K562 (cell line): Measurements from ENCODE around the gene EEF1A2. TPM values are rescaled to one million over a fixed set of nuclear protein-coding genes. Genes with fewer than 3 reads are reported as not detected.

Source experiments
- ARID2 ChIP-seq: fragments of 450-650 bp; IDR thresholded peaks from 2 replicates; pipeline ENCODE4 v1.6.1; 2017; ENCODE audit warnings: antibody characterized with exemption, mild to moderate bottlenecking
- ATF7 ChIP-seq: fragments of 450-650 bp; IDR thresholded peaks from 2 replicates; pipeline ENCODE4 v1.7.1; 2014; ENCODE audit warnings: mild to moderate bottlenecking, moderate library complexity
- CREB1 ChIP-seq, 2 experiments: sonication (generic) in 1 of 2; formaldehyde crosslinking in 1 of 2; IDR thresholded peaks; 2 replicates each; pipeline versions ENCODE4 v1.6.1 to v1.8.0; 2012 to 2022; ENCODE audit warnings: inconsistent platforms in 1 of 2, mild to moderate bottlenecking in 1 of 2, missing genetic modification reagents in 1 of 2, moderate library complexity in 1 of 2
- NR4A1 ChIP-seq, 2 experiments: fragments of 250-450 bp in 1 of 2; fragments of 450-650 bp in 1 of 2; sonication (Bioruptor Pico) in 1 of 2; IDR thresholded peaks; 2 replicates each; pipeline versions ENCODE4 v1.4.0 to v1.6.1; 2016 to 2020; ENCODE audit warnings: mild to moderate bottlenecking in 2 of 2, missing compliant biosample characterization in 1 of 2, missing genetic modification characterization in 1 of 2, moderate library complexity in 1 of 2
- SMARCA4 ChIP-seq: fragments of 450-650 bp; IDR thresholded peaks from 2 replicates; pipeline ENCODE4 v1.6.1; 2016
- SOX6 ChIP-seq: fragments of 450-650 bp; IDR thresholded peaks from 2 replicates; pipeline ENCODE4 v1.6.1; 2014; ENCODE audit warnings: mild to moderate bottlenecking
- TCFL5 ChIP-seq: fragments of 250-450 bp; sonication (Bioruptor Pico); conservative IDR thresholded peaks from 2 replicates; pipeline ENCODE4 v1.6.1; 2021; ENCODE audit warnings: mild to moderate bottlenecking, moderate library complexity, matching md5 sums
- ZNF134 ChIP-seq: fragments of 250-450 bp; sonication (Bioruptor Pico); conservative IDR thresholded peaks from 2 replicates; pipeline ENCODE4 v1.4.0; 2020
- ZNF232 ChIP-seq: sonication (generic); formaldehyde crosslinking; IDR thresholded peaks from 2 replicates; pipeline ENCODE4 v1.8.0; 2022; ENCODE audit warnings: mild to moderate bottlenecking, missing genetic modification reagents
- ZNF41 ChIP-seq: fragments of 250-450 bp; sonication (Bioruptor Pico); conservative IDR thresholded peaks from 2 replicates; pipeline ENCODE4 v1.4.0; 2020; ENCODE audit warnings: mild to moderate bottlenecking
- polyA plus RNA-seq, 8 experiments: library from polyadenylated mRNA; depleted of rRNA in 4 of 8; stranded (reverse) in 5 of 8; unstranded in 3 of 8; fragments of >200 nt; fragmentation: Nextera tagmentation in 2 of 8; fragmentation: Illumina TruSeq in 1 of 8; extraction: Ambion mirVana in 2 of 8; extraction: Trizol in 1 of 8; gene quantifications; 2 replicates each; pipeline versions ENCODE4 v1.2.1 to v1.2.3, GENCODE V29; 2011 to 2014; ENCODE audit warnings: inconsistent platforms in 1 of 8, missing spikeins in 1 of 8
- total RNA-seq, 7 experiments: library from RNA; depleted of rRNA in 6 of 7; stranded (reverse); fragments of >200 nt in 6 of 7; fragmentation: Illumina TruSeq in 2 of 7; extraction: Trizol in 2 of 7; gene quantifications; 2 replicates each; pipeline versions ENCODE4 v1.2.1 to v1.2.3, GENCODE V29; 2011 to 2021; ENCODE audit warnings: low replicate concordance in 1 of 7
- TF ChIP-seq, protein P1 (sequence below), 2 experiments: fragments of 450-650 bp; IDR thresholded peaks; 2 replicates each; pipeline ENCODE4 v1.6.1; 2018; ENCODE audit warnings: mild to moderate bottlenecking in 2 of 2, low read depth in 1 of 2; ENCODE audit not compliant: partially characterized antibody in 2 of 2
- TF ChIP-seq, protein P2 (sequence below): fragments of 150-350 bp; IDR thresholded peaks from 2 replicates; pipeline ENCODE4 v1.6.1; 2014; ENCODE audit warnings: low read depth, mild to moderate bottlenecking, low read length, borderline replicate concordance
- TF ChIP-seq, protein P3 (sequence below): fragments of 250-450 bp; sonication (Bioruptor Pico); IDR thresholded peaks from 2 replicates; pipeline ENCODE4 v1.5.0; 2022; ENCODE audit warnings: mild to moderate bottlenecking
- TF ChIP-seq, protein P4 (sequence below), 2 experiments: IDR thresholded peaks; 2 replicates each; pipeline ENCODE4 v1.6.1; 2011; ENCODE audit warnings: borderline replicate concordance in 1 of 2, control low read depth in 1 of 2, low read depth in 1 of 2, low read length in 1 of 2, mild to moderate bottlenecking in 1 of 2, mixed read lengths in 1 of 2, moderate library complexity in 1 of 2; ENCODE audit not compliant: insufficient read depth in 1 of 2, insufficient read length in 1 of 2, poor library complexity in 1 of 2, severe bottlenecking in 1 of 2; ENCODE audit errors: extremely low read depth in 1 of 2

The EEF1A2 gene
- total and polyA plus RNA-seq, 9 of the 15 experiments (the other 6 are each of a cell fraction or from before 2014, with no cell fraction given) = 0.04 to 29.6 (median 11.5) TPM

DNA sequence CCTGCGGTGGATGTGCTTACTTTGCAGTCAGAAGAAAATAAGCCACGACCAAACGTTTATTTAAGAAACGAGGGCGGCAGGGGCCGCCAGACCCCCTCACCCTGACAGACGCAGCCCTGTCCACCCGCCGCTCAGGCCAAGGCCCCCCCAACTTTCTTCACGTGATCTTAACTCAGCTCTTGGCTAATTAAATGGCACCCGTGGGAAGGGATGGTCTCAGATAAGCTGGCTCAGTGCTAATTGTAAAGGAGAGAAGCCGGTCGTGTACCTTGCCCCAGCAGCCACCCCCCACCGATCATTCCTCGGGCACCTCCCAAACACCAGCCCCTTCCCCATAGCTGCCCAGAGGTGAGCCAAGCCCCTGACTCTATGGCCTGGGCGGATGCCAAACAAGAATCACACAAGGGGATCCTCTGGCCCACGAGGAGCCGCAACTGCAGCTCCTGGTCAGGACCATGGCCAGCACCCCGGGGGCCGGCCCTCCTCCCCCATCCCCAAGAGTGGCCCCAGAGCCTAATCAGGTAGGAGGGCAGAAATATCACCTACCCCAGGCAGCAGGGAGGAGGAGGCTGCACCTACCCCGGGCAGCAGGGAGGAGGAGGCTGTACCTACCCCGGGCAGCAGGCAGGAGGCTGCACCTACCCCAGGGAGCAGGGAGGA is 37.6 kb downstream of the EEF1A2 start (continued):
- TF ChIP-seq, protein P1, sequence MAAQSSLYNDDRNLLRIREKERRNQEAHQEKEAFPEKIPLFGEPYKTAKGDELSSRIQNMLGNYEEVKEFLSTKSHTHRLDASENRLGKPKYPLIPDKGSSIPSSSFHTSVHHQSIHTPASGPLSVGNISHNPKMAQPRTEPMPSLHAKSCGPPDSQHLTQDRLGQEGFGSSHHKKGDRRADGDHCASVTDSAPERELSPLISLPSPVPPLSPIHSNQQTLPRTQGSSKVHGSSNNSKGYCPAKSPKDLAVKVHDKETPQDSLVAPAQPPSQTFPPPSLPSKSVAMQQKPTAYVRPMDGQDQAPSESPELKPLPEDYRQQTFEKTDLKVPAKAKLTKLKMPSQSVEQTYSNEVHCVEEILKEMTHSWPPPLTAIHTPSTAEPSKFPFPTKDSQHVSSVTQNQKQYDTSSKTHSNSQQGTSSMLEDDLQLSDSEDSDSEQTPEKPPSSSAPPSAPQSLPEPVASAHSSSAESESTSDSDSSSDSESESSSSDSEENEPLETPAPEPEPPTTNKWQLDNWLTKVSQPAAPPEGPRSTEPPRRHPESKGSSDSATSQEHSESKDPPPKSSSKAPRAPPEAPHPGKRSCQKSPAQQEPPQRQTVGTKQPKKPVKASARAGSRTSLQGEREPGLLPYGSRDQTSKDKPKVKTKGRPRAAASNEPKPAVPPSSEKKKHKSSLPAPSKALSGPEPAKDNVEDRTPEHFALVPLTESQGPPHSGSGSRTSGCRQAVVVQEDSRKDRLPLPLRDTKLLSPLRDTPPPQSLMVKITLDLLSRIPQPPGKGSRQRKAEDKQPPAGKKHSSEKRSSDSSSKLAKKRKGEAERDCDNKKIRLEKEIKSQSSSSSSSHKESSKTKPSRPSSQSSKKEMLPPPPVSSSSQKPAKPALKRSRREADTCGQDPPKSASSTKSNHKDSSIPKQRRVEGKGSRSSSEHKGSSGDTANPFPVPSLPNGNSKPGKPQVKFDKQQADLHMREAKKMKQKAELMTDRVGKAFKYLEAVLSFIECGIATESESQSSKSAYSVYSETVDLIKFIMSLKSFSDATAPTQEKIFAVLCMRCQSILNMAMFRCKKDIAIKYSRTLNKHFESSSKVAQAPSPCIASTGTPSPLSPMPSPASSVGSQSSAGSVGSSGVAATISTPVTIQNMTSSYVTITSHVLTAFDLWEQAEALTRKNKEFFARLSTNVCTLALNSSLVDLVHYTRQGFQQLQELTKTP (IDR thresholded peaks at IDR 0.05; ENCODE audit: low read depth in 1 of 2, partially characterized antibody in 2 of 2) = peak in 1 of 2 experiments; percentile 62
- TF ChIP-seq ARID2 (no peak), TCFL5 (CRISPR knock-in tag) (no peak), CREB1 (IDR thresholded peaks at IDR 0.05) (no peak), CREB1 (CRISPR knock-in tag; IDR thresholded peaks at IDR 0.05) (no peak), ZNF41 (no peak), ZNF134 (CRISPR knock-in tag) (no peak), SMARCA4 (no peak), NR4A1 (CRISPR knock-in tag; IDR thresholded peaks at IDR 0.05) (no peak), NR4A1 (tag; IDR thresholded peaks at IDR 0.05) (no peak), ZNF232 (CRISPR knock-in tag) (0 out of 2 replicates have a peak, but pooled peaks have one; percentile 48), ATF7 (no peak), SOX6 (no peak)
- TF ChIP-seq, protein P2, sequence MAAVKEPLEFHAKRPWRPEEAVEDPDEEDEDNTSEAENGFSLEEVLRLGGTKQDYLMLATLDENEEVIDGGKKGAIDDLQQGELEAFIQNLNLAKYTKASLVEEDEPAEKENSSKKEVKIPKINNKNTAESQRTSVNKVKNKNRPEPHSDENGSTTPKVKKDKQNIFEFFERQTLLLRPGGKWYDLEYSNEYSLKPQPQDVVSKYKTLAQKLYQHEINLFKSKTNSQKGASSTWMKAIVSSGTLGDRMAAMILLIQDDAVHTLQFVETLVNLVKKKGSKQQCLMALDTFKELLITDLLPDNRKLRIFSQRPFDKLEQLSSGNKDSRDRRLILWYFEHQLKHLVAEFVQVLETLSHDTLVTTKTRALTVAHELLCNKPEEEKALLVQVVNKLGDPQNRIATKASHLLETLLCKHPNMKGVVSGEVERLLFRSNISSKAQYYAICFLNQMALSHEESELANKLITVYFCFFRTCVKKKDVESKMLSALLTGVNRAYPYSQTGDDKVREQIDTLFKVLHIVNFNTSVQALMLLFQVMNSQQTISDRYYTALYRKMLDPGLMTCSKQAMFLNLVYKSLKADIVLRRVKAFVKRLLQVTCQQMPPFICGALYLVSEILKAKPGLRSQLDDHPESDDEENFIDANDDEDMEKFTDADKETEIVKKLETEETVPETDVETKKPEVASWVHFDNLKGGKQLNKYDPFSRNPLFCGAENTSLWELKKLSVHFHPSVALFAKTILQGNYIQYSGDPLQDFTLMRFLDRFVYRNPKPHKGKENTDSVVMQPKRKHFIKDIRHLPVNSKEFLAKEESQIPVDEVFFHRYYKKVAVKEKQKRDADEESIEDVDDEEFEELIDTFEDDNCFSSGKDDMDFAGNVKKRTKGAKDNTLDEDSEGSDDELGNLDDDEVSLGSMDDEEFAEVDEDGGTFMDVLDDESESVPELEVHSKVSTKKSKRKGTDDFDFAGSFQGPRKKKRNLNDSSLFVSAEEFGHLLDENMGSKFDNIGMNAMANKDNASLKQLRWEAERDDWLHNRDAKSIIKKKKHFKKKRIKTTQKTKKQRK = no peak
- TF ChIP-seq, protein P3, sequence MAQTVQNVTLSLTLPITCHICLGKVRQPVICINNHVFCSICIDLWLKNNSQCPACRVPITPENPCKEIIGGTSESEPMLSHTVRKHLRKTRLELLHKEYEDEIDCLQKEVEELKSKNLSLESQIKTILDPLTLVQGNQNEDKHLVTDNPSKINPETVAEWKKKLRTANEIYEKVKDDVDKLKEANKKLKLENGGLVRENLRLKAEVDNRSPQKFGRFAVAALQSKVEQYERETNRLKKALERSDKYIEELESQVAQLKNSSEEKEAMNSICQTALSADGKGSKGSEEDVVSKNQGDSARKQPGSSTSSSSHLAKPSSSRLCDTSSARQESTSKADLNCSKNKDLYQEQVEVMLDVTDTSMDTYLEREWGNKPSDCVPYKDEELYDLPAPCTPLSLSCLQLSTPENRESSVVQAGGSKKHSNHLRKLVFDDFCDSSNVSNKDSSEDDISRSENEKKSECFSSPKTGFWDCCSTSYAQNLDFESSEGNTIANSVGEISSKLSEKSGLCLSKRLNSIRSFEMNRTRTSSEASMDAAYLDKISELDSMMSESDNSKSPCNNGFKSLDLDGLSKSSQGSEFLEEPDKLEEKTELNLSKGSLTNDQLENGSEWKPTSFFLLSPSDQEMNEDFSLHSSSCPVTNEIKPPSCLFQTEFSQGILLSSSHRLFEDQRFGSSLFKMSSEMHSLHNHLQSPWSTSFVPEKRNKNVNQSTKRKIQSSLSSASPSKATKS (CRISPR knock-in tag) = no peak
- TF ChIP-seq, protein P4, sequence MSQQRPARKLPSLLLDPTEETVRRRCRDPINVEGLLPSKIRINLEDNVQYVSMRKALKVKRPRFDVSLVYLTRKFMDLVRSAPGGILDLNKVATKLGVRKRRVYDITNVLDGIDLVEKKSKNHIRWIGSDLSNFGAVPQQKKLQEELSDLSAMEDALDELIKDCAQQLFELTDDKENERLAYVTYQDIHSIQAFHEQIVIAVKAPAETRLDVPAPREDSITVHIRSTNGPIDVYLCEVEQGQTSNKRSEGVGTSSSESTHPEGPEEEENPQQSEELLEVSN (IDR thresholded peaks at IDR 0.05; ENCODE audit: borderline replicate concordance in 1 of 2, extremely low read depth in 1 of 2, insufficient read depth in 1 of 2, insufficient read length in 1 of 2, low read depth in 1 of 2, low read length in 1 of 2, poor library complexity in 1 of 2, severe bottlenecking in 1 of 2) = no peak
